IPS-18a (cell line): ENCODE measurements around the gene ERMN.
"Not testable (repeated sequence)": the region's sequence is repeated elsewhere in the genome, so short reads cannot be mapped to it uniquely, and the experiment has no call there.

Experiments used
- H3K27ac ChIP-seq: one replicate; pipeline ENCODE4 v1.5.1; 2013; ENCODE audit warnings: low read length
- H3K27me3 ChIP-seq: one replicate; pipeline ENCODE4 v1.6.1; 2013; ENCODE audit warnings: mild to moderate bottlenecking, low read length; ENCODE audit not compliant: control insufficient read depth, insufficient read depth
- H3K36me3 ChIP-seq: one replicate; pipeline ENCODE4 v1.6.1; 2013; ENCODE audit warnings: low read depth, low read length; ENCODE audit not compliant: control insufficient read depth
- H3K4me1 ChIP-seq: one replicate; pipeline ENCODE4 v1.6.1; 2013; ENCODE audit warnings: low read depth, low read length; ENCODE audit not compliant: control insufficient read depth
- H3K4me3 ChIP-seq: one replicate; pipeline ENCODE4 v1.5.1; 2013; ENCODE audit warnings: low read length
- H3K9ac ChIP-seq: one replicate; pipeline ENCODE4 v1.6.1; 2013; ENCODE audit warnings: mild to moderate bottlenecking, low read length, moderate library complexity
- H3K9me3 ChIP-seq: one replicate; pipeline ENCODE4 v1.6.1; 2013; ENCODE audit warnings: low read depth, low read length; ENCODE audit not compliant: control insufficient read depth

The ERMN gene

DNA sequence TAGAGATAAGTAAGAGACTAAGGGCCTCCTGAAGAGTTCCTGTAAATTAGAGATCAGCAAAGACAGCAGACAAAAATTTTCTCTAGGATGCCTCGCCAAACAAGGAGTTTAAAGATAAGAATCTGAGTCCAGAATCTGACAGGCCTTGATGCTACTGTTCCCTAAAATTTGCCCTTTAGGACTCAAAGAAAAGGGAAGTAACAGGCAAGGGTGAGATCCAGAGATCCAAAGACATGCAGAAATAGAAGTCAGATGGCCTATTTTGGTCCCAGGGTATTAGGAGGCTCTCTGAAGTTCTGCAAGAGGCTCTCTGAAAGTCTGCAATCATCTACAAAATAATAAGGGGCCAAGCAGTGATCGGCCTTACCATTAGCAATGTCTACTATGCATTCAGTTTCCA, 35.1 kb downstream of the ERMN start:
- no peak overlapping the region for H3K27ac ChIP-seq
- no peaks in the 10 kb centered on the region for H3K36me3 ChIP-seq
- no peak overlapping the region for H3K4me3 ChIP-seq
- no peaks in the 10 kb centered on the region for H3K4me1 ChIP-seq
- H3K27me3 ChIP-seq: no peaks in the 10 kb centered on the region
- H3K9ac ChIP-seq: no peak overlapping the region
- H3K9me3 ChIP-seq: no peaks in the 10 kb centered on the region

DNA sequence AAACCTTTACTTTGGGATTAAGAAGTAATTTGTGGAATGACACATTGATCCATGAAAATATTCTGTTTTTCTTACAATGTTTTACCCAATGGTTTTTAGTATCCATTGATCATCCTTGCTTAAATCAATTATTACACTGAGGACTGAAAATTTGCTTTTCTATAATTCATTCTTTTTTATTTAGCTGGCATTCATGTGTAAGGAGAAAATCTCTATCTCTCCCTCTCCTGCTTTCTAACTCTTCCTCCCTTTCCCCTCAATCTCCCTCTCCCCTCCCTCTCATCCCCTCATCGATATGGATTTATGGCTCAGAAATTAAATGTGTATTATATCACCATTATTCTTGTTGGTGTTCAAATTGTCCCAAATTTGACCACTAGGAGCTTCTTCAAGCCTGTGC, 38.5 kb downstream of the ERMN start:
- Histone ChIP-seq H3K36me3 (no peaks in the 10 kb centered on the region), H3K27me3 (no peaks in the 10 kb centered on the region), H3K9me3 (no peaks in the 10 kb centered on the region), H3K4me3 (no peak overlapping the region), H3K27ac (no peak overlapping the region), H3K9ac (no peak overlapping the region), H3K4me1 (no peaks in the 10 kb centered on the region)

DNA sequence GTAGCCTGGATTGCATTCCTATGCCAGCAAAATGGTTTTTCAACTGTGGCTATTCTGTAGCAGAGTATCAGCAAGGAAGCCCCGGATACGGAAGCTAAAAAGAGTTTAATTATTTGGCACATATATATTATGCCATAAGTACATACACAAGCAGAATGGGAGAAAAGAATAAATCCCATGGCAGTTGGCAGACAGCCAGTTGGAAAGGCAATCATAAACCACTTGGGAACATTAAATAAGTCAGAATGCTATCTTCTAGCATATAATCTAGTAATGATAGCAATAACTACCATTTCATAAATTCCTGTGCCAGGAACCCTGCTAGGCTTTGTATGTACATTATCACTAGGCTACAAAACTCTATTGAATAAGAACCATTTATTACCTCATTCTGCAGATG, 42.2 kb downstream of the ERMN start:
- H3K9ac ChIP-seq: no peak overlapping the region
- H3K27ac ChIP-seq: no peak overlapping the region
- H3K36me3 ChIP-seq: no peaks in the 10 kb centered on the region
- no peaks in the 10 kb centered on the region for H3K9me3 ChIP-seq
- H3K4me1 ChIP-seq: no peaks in the 10 kb centered on the region
- no peak overlapping the region for H3K4me3 ChIP-seq
- H3K27me3 ChIP-seq: no peaks in the 10 kb centered on the region

DNA sequence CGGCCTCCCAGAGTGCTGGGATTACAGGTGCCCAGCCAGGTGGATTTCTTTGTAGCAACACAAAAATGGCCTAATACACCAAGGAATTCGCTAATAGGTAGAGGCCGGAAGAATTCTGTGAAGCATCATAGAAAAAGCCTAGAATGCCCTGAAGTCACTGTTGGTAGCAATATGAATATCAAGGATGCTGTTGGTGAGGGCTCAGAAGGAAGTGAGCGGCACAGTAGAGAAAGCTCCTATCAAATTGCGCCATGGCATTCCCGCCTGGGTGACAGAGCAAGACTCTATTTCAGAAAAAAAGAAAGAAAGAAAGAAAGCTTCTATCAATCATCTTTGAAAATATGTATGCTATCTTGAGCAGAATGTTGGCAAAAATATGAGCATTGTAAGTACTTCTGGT, 44.3 kb downstream of the ERMN start:
- Histone ChIP-seq H3K9me3 (no peaks in the 10 kb centered on the region), H3K4me1 (no peaks in the 10 kb centered on the region), H3K36me3 (no peaks in the 10 kb centered on the region), H3K9ac (no peak overlapping the region), H3K4me3 (no peak overlapping the region), H3K27me3 (no peaks in the 10 kb centered on the region), H3K27ac (no peak overlapping the region)

DNA sequence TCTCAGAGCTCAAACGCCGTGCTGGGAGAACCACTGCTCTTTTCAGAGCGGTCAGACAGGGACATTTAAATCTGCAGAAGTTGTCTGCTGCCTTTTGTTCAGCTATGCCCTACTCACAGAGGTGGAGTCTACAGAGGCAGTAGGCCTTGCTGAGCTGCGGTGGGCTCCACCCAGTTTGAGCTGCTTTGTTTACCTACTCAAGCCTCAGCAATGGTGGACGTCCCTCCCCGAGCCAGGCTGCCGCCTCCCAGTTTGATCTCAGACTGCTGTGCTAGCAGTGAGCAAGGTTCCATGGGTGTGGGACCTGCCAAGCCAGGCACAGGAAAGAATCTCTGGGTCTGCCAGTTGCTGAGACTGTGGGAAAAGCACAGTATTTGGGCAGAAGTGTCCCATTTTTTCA, 46.3 kb downstream of the ERMN start:
- not testable (repeated sequence) for H3K9me3 ChIP-seq, H3K4me1 ChIP-seq, H3K9ac ChIP-seq, H3K4me3 ChIP-seq, H3K27ac ChIP-seq, H3K27me3 ChIP-seq, H3K36me3 ChIP-seq

DNA sequence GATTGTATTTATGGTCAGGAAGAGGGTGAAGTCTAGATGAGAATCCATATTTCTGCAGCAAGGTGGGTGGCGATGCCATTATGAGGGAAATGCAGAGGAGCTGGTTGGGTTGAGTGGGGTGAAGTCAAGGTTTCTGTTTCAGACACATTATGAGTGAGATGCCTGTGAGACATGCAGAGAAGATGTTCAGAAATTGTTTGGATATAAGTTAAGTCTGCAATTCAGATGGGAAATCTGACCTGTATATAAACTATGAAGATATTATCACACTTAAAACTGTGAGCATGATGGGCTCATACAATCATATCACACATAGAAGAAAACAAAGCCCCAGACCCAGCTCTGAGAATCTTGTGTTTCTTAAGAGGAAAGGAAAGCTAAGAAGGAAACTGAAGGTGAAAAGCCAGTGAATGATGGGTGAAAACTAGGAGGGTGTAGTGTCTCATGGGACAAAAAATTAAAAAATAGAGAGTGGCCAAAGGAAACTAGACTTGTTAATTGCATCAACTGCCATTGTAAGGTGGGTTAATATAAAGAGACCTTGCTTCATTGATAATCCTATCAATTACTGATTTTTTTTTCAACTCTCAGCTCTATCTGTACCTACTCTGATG, 53.9 kb downstream of the ERMN start:
- Histone ChIP-seq H3K27ac (no peak overlapping the region), H3K9ac (no peak overlapping the region), H3K9me3 (no peaks in the 10 kb centered on the region), H3K4me3 (no peak overlapping the region), H3K4me1 (peaks cover 3% of the 10 kb centered on the region), H3K27me3 (no peaks in the 10 kb centered on the region), H3K36me3 (no peaks in the 10 kb centered on the region)

DNA sequence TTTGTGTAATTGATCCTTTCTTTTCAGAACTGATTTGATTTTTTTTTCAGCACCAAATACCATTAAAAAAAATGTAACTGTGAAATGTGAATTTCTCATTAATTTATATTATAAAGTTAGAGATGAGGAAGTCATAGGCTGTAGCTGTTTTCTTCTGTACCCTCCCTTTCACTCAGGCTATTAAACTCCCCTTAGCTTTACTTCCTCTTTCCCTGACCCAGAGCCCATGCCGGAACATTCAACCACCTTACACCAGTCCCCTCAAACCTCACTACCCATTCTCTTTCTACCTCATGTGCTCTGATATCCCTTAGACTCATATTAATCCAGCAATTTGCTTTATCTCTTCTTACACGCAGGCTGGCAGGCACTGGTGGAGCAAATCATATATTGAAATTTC, 55.7 kb downstream of the ERMN start:
- Histone ChIP-seq H3K4me3 (no peak overlapping the region), H3K36me3 (no peaks in the 10 kb centered on the region), H3K9ac (no peak overlapping the region)

DNA sequence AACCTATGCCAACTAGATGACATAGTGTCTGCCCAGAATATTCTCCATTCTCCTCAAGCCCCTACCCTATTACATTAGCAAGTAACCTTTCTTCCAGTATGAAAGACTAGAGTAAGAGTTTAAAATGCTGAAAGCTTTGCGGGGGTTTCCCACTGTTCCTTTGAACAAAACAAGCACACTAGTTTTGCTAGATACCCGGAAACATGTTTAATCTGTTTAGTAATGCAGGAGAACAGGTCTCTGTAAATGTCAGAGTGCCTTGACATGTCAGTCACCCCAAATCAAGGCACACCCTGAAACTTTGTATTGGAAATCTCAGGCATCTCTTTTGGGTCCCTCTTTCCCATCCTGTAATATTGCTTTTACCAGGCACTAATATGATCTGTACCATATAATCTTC, 56.6 kb downstream of the ERMN start:
- no peaks in the 10 kb centered on the region for H3K9me3 ChIP-seq
- no peak overlapping the region for H3K9ac ChIP-seq
- H3K27ac ChIP-seq: no peak overlapping the region
- peaks cover 12% of the 10 kb centered on the region for H3K4me1 ChIP-seq
- H3K36me3 ChIP-seq: no peaks in the 10 kb centered on the region
- no peak overlapping the region for H3K4me3 ChIP-seq
- no peaks in the 10 kb centered on the region for H3K27me3 ChIP-seq

More for the DNA sequence above, 55.7 kb downstream of the ERMN start:
- H3K27ac ChIP-seq: no peak overlapping the region
- H3K4me1 ChIP-seq: peaks cover 7% of the 10 kb centered on the region
- no peaks in the 10 kb centered on the region for H3K9me3 ChIP-seq
- no peaks in the 10 kb centered on the region for H3K27me3 ChIP-seq
